Psoas muscle (tissue), 8 donors: ENCODE measurements around the gene DCANP1. TPM values are rescaled to one million over a fixed set of nuclear protein-coding genes. Genes with fewer than 3 reads are reported as not detected.

Experiments
- ATAC-seq, 4 donors: fragments of 200-7000 bp; cut with Tn5 transposase; one replicate each; pipeline ENCODE4 v1.9.1; 2020; ENCODE audit warnings: moderate library complexity in 3 of 4, mild to moderate bottlenecking in 2 of 4
- DNase-seq, 2 donors: peaks; one replicate each; pipeline ENCODE4 v3.0.0-alpha.2; 2020
- H3K27ac ChIP-seq: fragments of 200-600 bp; one replicate; pipeline ENCODE4 v1.8.0; 2022
- H3K27me3 ChIP-seq, 3 donors: fragments of 200-600 bp in 1 of 3; one replicate each; pipeline versions ENCODE4 v1.6.1 to v1.8.0; 2013 to 2022; ENCODE audit warnings: low read length in 2 of 3, mild to moderate bottlenecking in 2 of 3, moderate library complexity in 1 of 3; ENCODE audit not compliant: insufficient read depth in 3 of 3
- H3K36me3 ChIP-seq, 2 donors: fragments of 200-600 bp in 1 of 2; one replicate each; pipeline versions ENCODE4 v1.6.1 to v1.8.0; 2013 to 2022; ENCODE audit warnings: low read depth in 1 of 2, mild to moderate bottlenecking in 1 of 2, moderate library complexity in 1 of 2; ENCODE audit not compliant: insufficient read depth in 1 of 2
- H3K4me1 ChIP-seq: fragments of 200-600 bp; one replicate; pipeline ENCODE4 v1.8.0; 2022
- H3K4me3 ChIP-seq: fragments of 200-600 bp; one replicate; pipeline ENCODE4 v1.8.0; 2022; ENCODE audit warnings: mild to moderate bottlenecking
- H3K9me3 ChIP-seq: fragments of 200-600 bp; one replicate; pipeline ENCODE4 v1.8.0; 2022
- WGBS, 3 donors: extraction: QIAGEN DNeasy Blood & Tissue Kit; methylation state at CpG; one replicate each; pipeline versions ENCODE4 v1.1.6 to v1.1.7; 2013; 5-methylcytosine and 5-hydroxymethylcytosine counted together
- intact Hi-C, 2 donors: fragments of 100-400 bp; cut with DNase I; formaldehyde crosslinking; loops; one replicate each; pipeline versions ENCODE4 v1.11.0 to v1.14.2; 2022
- polyA plus RNA-seq, 3 donors: library from polyadenylated mRNA; stranded (reverse); fragments of 200-250 nt; gene quantifications; one replicate each; pipeline ENCODE4 v1.2.3, GENCODE V29; 2013
- total RNA-seq, 4 donors: library from RNA; stranded (reverse); fragmentation: NEBNext Ultra II Directional in 2 of 4; extraction: Animal tissue kit (Norgen Biotek cat#: 25700) in 2 of 4; gene quantifications; one replicate each; pipeline versions ENCODE4 v1.2.1 to v1.2.4, GENCODE V29; 2021 to 2023
- TF ChIP-seq, protein P1 (sequence below): fragments of 200-600 bp; IDR thresholded peaks from one replicate; pipeline ENCODE4 v1.8.0; 2022; ENCODE audit warnings: antibody characterized with exemption
- donor health status: healthy with polysubstance abuse.
- donor health status: DM: no; HTN: no; CAD: no; lungs with moderate emphysema.
- donor health status: Bipolar disorder and iron deficiency.
- donor health status: healthy.
- donor health status: DM: yes; HTN: yes; CAD: no.
- donor health status: DM: no; HTN: no; CAD: no.
- donor health status: DM: no; HTN: no; CAD: no.
- donor health status: DM: yes; HTN: yes; CAD: no.

Gene DCANP1
- total and polyA plus RNA-seq, 7 donors = 0.01 TPM; not detected in 6

DNA sequence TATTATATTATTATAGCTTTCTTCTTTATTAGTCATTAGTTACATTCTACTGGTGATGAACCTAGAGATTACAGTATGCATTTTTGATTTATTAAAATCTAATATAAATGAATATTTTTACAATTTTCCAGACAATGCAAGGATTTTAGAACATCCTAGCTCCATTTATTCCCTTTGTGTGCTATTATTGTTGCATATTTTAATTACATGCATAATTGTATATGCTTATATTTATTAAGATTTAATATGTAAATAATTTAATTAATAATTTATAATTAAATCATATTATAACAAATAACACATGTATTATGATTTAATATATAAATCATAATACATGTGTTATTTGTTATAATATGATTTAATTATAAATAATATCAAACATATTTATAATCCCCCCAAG, 24.7 kb downstream of the DCANP1 start:
- no peaks in the 10 kb centered on the region for H3K36me3 ChIP-seq
- H3K4me3 ChIP-seq = no peak overlapping the region
- H3K9me3 ChIP-seq = no peaks in the 10 kb centered on the region
- H3K27me3 ChIP-seq = no peaks in the 10 kb centered on the region
- ATAC-seq (no peak), DNase-seq (no peak)
- TF ChIP-seq, protein P1, sequence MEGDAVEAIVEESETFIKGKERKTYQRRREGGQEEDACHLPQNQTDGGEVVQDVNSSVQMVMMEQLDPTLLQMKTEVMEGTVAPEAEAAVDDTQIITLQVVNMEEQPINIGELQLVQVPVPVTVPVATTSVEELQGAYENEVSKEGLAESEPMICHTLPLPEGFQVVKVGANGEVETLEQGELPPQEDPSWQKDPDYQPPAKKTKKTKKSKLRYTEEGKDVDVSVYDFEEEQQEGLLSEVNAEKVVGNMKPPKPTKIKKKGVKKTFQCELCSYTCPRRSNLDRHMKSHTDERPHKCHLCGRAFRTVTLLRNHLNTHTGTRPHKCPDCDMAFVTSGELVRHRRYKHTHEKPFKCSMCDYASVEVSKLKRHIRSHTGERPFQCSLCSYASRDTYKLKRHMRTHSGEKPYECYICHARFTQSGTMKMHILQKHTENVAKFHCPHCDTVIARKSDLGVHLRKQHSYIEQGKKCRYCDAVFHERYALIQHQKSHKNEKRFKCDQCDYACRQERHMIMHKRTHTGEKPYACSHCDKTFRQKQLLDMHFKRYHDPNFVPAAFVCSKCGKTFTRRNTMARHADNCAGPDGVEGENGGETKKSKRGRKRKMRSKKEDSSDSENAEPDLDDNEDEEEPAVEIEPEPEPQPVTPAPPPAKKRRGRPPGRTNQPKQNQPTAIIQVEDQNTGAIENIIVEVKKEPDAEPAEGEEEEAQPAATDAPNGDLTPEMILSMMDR = no peak
- no peak overlapping the region for H3K27ac ChIP-seq
- H3K4me1 ChIP-seq = no peaks in the 10 kb centered on the region
- intact Hi-C loops = no loop called here

- intact Hi-C loops = no loop called here
- Histone ChIP-seq H3K27me3 (no peaks in the 10 kb centered on the region), H3K4me3 (no peak overlapping the region), H3K4me1 (no peaks in the 10 kb centered on the region), H3K36me3 (no peaks in the 10 kb centered on the region), H3K9me3 (no peaks in the 10 kb centered on the region), H3K27ac (no peak overlapping the region)
- DNase-seq (no peak), ATAC-seq (no peak)
- TF ChIP-seq, protein P1 = no peak
Measured at GRCh38 chr5:135417083-135417482, 30.1 kb downstream of the DCANP1 start.

GRCh38 chr5:135405082-135405481, 42.1 kb downstream of the DCANP1 start:
- no peaks in the 10 kb centered on the region for H3K36me3 ChIP-seq
- TF ChIP-seq, protein P1 = no peak
- no peak overlapping the region for H3K4me3 ChIP-seq
- intact Hi-C loops = no loop called here
- no peak for ATAC-seq
- no peaks in the 10 kb centered on the region for H3K27me3 ChIP-seq
- H3K9me3 ChIP-seq = no peaks in the 10 kb centered on the region
- no peak overlapping the region for H3K27ac ChIP-seq
- no peak for DNase-seq
- WGBS, 3 donors = 78 to 88% (median 81%) methylated on average over 2 of the region's 2 CpGs
- H3K4me1 ChIP-seq = no peaks in the 10 kb centered on the region

GRCh38 chr5:135402031-135402430, 45.1 kb downstream of the DCANP1 start:
- WGBS, 3 donors = 81 to 90% (median 87%) methylated on average over 2 of the region's 2 CpGs
- Histone ChIP-seq H3K27ac (no peak overlapping the region), H3K4me1 (peaks cover 10% of the 10 kb centered on the region), H3K4me3 (no peak overlapping the region), H3K36me3 (no peaks in the 10 kb centered on the region), H3K9me3 (no peaks in the 10 kb centered on the region), H3K27me3 (no peaks in the 10 kb centered on the region)
- intact Hi-C loops = no loop called here
- DNase-seq = no peak
- no peak for ATAC-seq
- TF ChIP-seq, protein P1 = no peak

DNA sequence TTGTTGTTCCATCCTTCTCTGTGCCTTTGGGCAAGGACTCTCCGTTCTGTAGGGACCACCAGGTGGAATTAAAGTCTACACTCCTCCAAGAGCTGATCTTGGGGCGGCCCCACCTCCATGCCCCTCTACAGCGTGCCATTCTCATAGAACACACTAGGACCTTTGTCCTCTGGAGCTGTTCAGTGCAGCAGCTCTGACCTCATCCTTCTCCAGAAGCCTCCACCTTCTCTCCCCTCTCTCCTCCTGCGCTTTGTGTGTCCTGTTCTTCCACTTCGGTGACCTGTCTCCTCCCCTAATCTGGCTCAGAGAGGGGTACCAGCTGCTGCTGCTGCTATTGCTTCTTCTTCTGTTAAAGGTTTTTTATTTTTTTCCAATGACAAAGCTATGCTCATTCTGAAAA, 46.3 kb downstream of the DCANP1 start:
- TF ChIP-seq, protein P1 = no peak
- 63 to 74% (median 67%) methylated on average over 5 of the region's 5 CpGs for WGBS, 3 donors
- Histone ChIP-seq H3K27me3 (no peaks in the 10 kb centered on the region), H3K36me3 (no peaks in the 10 kb centered on the region), H3K4me1 (peaks cover 21% of the 10 kb centered on the region), H3K27ac (no peak overlapping the region), H3K9me3 (no peaks in the 10 kb centered on the region), H3K4me3 (no peak overlapping the region)
- DNase-seq (no peak), ATAC-seq (no peak)
- intact Hi-C loops = loop anchor here in 1 of 2 donors (2.0 kb wide), 1 partner anchor 24 kb away; no protein-coding TSS in a partner anchor
